Hepatocyte (in vitro differentiated cells): Measurements from ENCODE around the gene IL15RA. TPM values are rescaled to one million over a fixed set of nuclear protein-coding genes. Genes with fewer than 3 reads are reported as not detected.

Source experiments
- DNase-seq: peaks from one replicate; pipeline ENCODE4 v3.0.0-alpha.2; 2016; ENCODE audit warnings: low spot score
- H2AFZ ChIP-seq: fragments of 200-600 bp; sonication (generic); 2 replicates; pipeline ENCODE4 v1.6.0; 2016; ENCODE audit warnings: antibody characterized with exemption, mild to moderate bottlenecking
- H3K27ac ChIP-seq: fragments of 200-600 bp; sonication (generic); 2 replicates; pipeline ENCODE4 v1.5.1; 2016; ENCODE audit warnings: mild to moderate bottlenecking
- H3K27me3 ChIP-seq: fragments of 200-600 bp; sonication (generic); 2 replicates; pipeline ENCODE4 v1.6.1; 2016
- H3K36me3 ChIP-seq: fragments of 200-600 bp; sonication (generic); replicated peaks from 2 replicates; pipeline ENCODE4 v1.5.1; 2016; ENCODE audit warnings: low read depth; ENCODE audit not compliant: insufficient read depth
- H3K4me1 ChIP-seq: fragments of 200-600 bp; sonication (generic); 2 replicates; pipeline ENCODE4 v1.5.1; 2016; ENCODE audit warnings: mild to moderate bottlenecking, moderate library complexity; ENCODE audit not compliant: insufficient read depth
- H3K4me2 ChIP-seq: fragments of 200-600 bp; sonication (generic); 2 replicates; pipeline ENCODE4 v1.6.0; 2016
- H3K4me3 ChIP-seq: fragments of 200-600 bp; sonication (generic); 2 replicates; pipeline ENCODE4 v1.5.1; 2016; ENCODE audit warnings: mild to moderate bottlenecking
- H3K79me2 ChIP-seq: fragments of 200-600 bp; sonication (generic); 2 replicates; pipeline ENCODE4 v1.6.0; 2017; ENCODE audit warnings: mild to moderate bottlenecking
- H3K9me2 ChIP-seq: fragments of 200-600 bp; sonication (generic); replicated peaks from 2 replicates; pipeline ENCODE4 v1.6.0; 2017; ENCODE audit warnings: mild to moderate bottlenecking; ENCODE audit not compliant: insufficient read depth
- H3K9me3 ChIP-seq: fragments of 200-600 bp; sonication (generic); 2 replicates; pipeline ENCODE4 v1.5.1; 2016; ENCODE audit warnings: low read depth, mild to moderate bottlenecking
- H4K20me1 ChIP-seq: fragments of 200-600 bp; sonication (generic); 2 replicates; pipeline ENCODE4 v1.6.0; 2016; ENCODE audit warnings: mild to moderate bottlenecking; ENCODE audit not compliant: insufficient read depth, poor library complexity, severe bottlenecking
- EZH2 ChIP-seq: fragments of 200-600 bp; sonication (generic); IDR thresholded peaks from 2 replicates; pipeline ENCODE4 v1.6.1; 2016; ENCODE audit warnings: antibody characterized with exemption, mild to moderate bottlenecking, borderline replicate concordance
- EZH2phosphoT487 ChIP-seq: fragments of 200-600 bp; sonication (generic); IDR thresholded peaks from one replicate; pipeline ENCODE4 v1.6.1; 2018; ENCODE audit warnings: antibody characterized with exemption, mild to moderate bottlenecking, low read depth, moderate library complexity; ENCODE audit not compliant: unreplicated experiment, severe bottlenecking
- WGBS: methylation state at CpG from one replicate; pipeline ENCODE4 v1.1.6; 2016; ENCODE audit warnings: low lambda C conversion rate; ENCODE audit errors: missing lambda C conversion rate; 5-methylcytosine and 5-hydroxymethylcytosine counted together
- polyA plus RNA-seq: library from polyadenylated mRNA; unstranded; fragments of >200 nt; fragmentation: Nextera tagmentation; extraction: Ambion mirVana; gene quantifications from 2 replicates; pipeline ENCODE4 v1.2.1, GENCODE V29; 2016
- total RNA-seq: library from RNA; depleted of rRNA; stranded (reverse); fragments of >200 nt; gene quantifications from 2 replicates; pipeline ENCODE4 v1.2.3, GENCODE V29; 2014
- TF ChIP-seq, protein P1 (sequence below): fragments of 200-600 bp; sonication (generic); IDR thresholded peaks from 2 replicates; pipeline ENCODE4 v1.5.1; 2016; ENCODE audit warnings: antibody characterized with exemption, mild to moderate bottlenecking; ENCODE audit not compliant: poor library complexity

Gene IL15RA
- total and polyA plus RNA-seq, 2 experiments from 2014 or later: 2.4 to 3.8 TPM

DNA sequence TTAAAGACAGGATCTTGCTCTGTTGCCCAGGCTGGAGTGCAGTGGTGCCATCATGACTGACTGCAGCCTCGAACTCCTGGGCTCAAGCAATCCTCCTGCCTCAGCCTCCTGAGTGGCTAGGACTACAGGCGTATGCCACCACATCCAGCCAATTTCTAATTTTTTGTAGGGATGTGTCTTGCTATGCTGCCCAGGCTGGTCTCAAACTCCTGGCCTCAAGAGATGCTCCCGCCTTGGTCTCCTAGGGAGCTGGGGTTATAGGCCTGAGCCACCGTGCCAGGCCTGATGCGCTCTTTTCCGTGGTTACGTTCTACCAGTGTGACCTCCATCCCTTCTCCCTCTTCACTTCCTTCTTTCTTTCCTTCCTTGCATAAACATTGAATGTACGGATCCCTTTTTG, 34.2 kb upstream of the IL15RA start:
- no peaks in the 10 kb centered on the region for H4K20me1 ChIP-seq
- H3K27ac ChIP-seq: no peak overlapping the region
- no peaks in the 10 kb centered on the region for H3K79me2 ChIP-seq
- TF ChIP-seq EZH2phosphoT487: no peak
- TF ChIP-seq, protein P1, sequence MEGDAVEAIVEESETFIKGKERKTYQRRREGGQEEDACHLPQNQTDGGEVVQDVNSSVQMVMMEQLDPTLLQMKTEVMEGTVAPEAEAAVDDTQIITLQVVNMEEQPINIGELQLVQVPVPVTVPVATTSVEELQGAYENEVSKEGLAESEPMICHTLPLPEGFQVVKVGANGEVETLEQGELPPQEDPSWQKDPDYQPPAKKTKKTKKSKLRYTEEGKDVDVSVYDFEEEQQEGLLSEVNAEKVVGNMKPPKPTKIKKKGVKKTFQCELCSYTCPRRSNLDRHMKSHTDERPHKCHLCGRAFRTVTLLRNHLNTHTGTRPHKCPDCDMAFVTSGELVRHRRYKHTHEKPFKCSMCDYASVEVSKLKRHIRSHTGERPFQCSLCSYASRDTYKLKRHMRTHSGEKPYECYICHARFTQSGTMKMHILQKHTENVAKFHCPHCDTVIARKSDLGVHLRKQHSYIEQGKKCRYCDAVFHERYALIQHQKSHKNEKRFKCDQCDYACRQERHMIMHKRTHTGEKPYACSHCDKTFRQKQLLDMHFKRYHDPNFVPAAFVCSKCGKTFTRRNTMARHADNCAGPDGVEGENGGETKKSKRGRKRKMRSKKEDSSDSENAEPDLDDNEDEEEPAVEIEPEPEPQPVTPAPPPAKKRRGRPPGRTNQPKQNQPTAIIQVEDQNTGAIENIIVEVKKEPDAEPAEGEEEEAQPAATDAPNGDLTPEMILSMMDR: no peak
- TF ChIP-seq EZH2: no peak
- H3K4me3 ChIP-seq: no peak overlapping the region
- no peak for DNase-seq
- no peaks in the 10 kb centered on the region for H3K4me1 ChIP-seq
- no peaks in the 10 kb centered on the region for H3K9me2 ChIP-seq
- no peaks in the 10 kb centered on the region for H3K27me3 ChIP-seq
- 94% methylated on average over 8 of the region's 8 CpGs for WGBS
- H3K36me3 ChIP-seq: no peaks in the 10 kb centered on the region
- H3K9me3 ChIP-seq: no peaks in the 10 kb centered on the region
- H3K4me2 ChIP-seq: no peak overlapping the region
- H2AFZ ChIP-seq: no peak overlapping the region

DNA sequence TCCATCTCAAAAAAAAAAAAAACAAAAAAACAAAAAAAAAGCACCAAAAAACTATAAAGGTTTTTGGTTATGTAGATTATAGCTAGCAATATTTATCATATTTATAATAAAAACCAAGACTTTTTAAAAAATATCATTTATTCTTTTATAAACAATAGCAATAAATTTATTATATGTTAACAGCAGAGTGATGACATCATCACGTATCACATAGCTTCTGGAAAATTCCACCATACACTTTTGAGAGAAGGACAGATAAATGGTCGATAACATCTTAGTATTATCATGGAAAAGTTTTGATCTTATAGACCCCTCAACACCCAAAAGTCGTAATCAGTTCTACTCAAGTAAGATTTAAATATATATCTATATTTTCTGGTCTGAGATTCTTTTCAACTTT, 33.2 kb upstream of the IL15RA start:
- no peaks in the 10 kb centered on the region for H3K4me1 ChIP-seq
- no peaks in the 10 kb centered on the region for H3K27me3 ChIP-seq
- H3K36me3 ChIP-seq: no peaks in the 10 kb centered on the region
- H3K27ac ChIP-seq: no peak overlapping the region
- H3K9me3 ChIP-seq: no peaks in the 10 kb centered on the region
- TF ChIP-seq, protein P1: no peak
- TF ChIP-seq EZH2 (no peak), EZH2phosphoT487 (no peak)
- no peaks in the 10 kb centered on the region for H4K20me1 ChIP-seq
- no peak for DNase-seq
- H3K9me2 ChIP-seq: no peaks in the 10 kb centered on the region
- H3K79me2 ChIP-seq: no peaks in the 10 kb centered on the region
- no peak overlapping the region for H3K4me3 ChIP-seq
- no peak overlapping the region for H2AFZ ChIP-seq
- 93% methylated on average over 3 of the region's 3 CpGs for WGBS
- H3K4me2 ChIP-seq: no peak overlapping the region

DNA sequence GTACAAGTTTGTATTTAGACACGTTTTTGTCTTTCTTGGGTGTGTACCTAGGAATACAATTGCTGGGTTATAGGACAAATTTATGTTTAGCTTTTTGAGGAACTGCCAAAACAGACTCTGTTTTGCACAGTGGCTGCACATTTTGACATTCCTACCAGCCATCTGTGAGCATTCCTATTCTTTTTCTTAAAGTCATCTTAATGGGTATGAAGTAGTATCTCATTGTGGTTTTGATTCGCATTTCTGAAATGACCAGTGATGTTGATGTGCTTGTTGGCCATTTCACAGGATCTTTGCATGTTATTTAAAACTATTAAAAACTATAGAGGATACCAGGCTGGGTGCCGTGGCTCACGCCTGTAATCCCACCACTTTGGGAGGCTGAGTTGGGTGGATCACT, 32.6 kb upstream of the IL15RA start:
- no peak for DNase-seq
- no peaks in the 10 kb centered on the region for H3K9me2 ChIP-seq
- H3K4me2 ChIP-seq: no peak overlapping the region
- H3K9me3 ChIP-seq: no peaks in the 10 kb centered on the region
- TF ChIP-seq EZH2: no peak
- TF ChIP-seq, protein P1: no peak
- H3K27me3 ChIP-seq: no peaks in the 10 kb centered on the region
- no peaks in the 10 kb centered on the region for H3K4me1 ChIP-seq
- H3K36me3 ChIP-seq: no peaks in the 10 kb centered on the region
- H3K79me2 ChIP-seq: no peaks in the 10 kb centered on the region
- H3K4me3 ChIP-seq: no peak overlapping the region
- no peaks in the 10 kb centered on the region for H4K20me1 ChIP-seq
- 89% methylated on average over 4 of the region's 4 CpGs for WGBS
- H3K27ac ChIP-seq: no peak overlapping the region
- no peak overlapping the region for H2AFZ ChIP-seq

GRCh38 chr10:6009150-6009549, 31.8 kb upstream of the IL15RA start:
- no peak for DNase-seq
- no peaks in the 10 kb centered on the region for H3K9me3 ChIP-seq
- H2AFZ ChIP-seq: no peak overlapping the region
- H3K4me3 ChIP-seq: no peak overlapping the region
- H3K9me2 ChIP-seq: no peaks in the 10 kb centered on the region
- H3K36me3 ChIP-seq: no peaks in the 10 kb centered on the region
- H4K20me1 ChIP-seq: no peaks in the 10 kb centered on the region
- H3K4me2 ChIP-seq: peak overlapping the region; percentile 59
- TF ChIP-seq EZH2phosphoT487: no peak
- TF ChIP-seq, protein P1: no peak
- TF ChIP-seq EZH2: no peak
- WGBS: 80% methylated on average over 2 of the region's 2 CpGs
- H3K27ac ChIP-seq: peak overlapping the region; percentile 32
- H3K4me1 ChIP-seq: no peaks in the 10 kb centered on the region
- H3K79me2 ChIP-seq: no peaks in the 10 kb centered on the region
- H3K27me3 ChIP-seq: no peaks in the 10 kb centered on the region
